HL-60 (cell line): ENCODE data around the gene MBD4.

ENCODE experiments used
- GABPA ChIP-seq: IDR thresholded peaks from 2 replicates; pipeline ENCODE4 v1.6.1; 2012; ENCODE audit warnings: low read depth
- REST ChIP-seq: IDR thresholded peaks from 2 replicates; pipeline ENCODE4 v1.6.1; 2012; ENCODE audit warnings: low read depth; ENCODE audit not compliant: insufficient replicate concordance
- TF ChIP-seq, protein P1 (sequence below): IDR thresholded peaks from one replicate; pipeline ENCODE4 v1.5.1; 2011; ENCODE audit warnings: low read length, control low read depth, inconsistent platforms; ENCODE audit not compliant: insufficient read depth

GRCh38 chr3:129482721-129483120, 43.0 kb upstream of the MBD4 start:
- TF ChIP-seq GABPA: no peak
- TF ChIP-seq, protein P1, sequence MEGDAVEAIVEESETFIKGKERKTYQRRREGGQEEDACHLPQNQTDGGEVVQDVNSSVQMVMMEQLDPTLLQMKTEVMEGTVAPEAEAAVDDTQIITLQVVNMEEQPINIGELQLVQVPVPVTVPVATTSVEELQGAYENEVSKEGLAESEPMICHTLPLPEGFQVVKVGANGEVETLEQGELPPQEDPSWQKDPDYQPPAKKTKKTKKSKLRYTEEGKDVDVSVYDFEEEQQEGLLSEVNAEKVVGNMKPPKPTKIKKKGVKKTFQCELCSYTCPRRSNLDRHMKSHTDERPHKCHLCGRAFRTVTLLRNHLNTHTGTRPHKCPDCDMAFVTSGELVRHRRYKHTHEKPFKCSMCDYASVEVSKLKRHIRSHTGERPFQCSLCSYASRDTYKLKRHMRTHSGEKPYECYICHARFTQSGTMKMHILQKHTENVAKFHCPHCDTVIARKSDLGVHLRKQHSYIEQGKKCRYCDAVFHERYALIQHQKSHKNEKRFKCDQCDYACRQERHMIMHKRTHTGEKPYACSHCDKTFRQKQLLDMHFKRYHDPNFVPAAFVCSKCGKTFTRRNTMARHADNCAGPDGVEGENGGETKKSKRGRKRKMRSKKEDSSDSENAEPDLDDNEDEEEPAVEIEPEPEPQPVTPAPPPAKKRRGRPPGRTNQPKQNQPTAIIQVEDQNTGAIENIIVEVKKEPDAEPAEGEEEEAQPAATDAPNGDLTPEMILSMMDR: no peak
- no peak for TF ChIP-seq REST
